Activated naive CD4-positive, alpha-beta T cell treated with Interleukin-2 at 50 U/mL for 16 hours (primary cell): ENCODE data around the gene CRYBA4.

Experiments
- DNase-seq: peaks from one replicate; pipeline ENCODE4 v3.0.0-alpha.2; 2020

CRYBA4 gene

GRCh38 chr22:26631282-26631681 is 9.5 kb downstream of the CRYBA4 start:
- no peak for DNase-seq

DNA sequence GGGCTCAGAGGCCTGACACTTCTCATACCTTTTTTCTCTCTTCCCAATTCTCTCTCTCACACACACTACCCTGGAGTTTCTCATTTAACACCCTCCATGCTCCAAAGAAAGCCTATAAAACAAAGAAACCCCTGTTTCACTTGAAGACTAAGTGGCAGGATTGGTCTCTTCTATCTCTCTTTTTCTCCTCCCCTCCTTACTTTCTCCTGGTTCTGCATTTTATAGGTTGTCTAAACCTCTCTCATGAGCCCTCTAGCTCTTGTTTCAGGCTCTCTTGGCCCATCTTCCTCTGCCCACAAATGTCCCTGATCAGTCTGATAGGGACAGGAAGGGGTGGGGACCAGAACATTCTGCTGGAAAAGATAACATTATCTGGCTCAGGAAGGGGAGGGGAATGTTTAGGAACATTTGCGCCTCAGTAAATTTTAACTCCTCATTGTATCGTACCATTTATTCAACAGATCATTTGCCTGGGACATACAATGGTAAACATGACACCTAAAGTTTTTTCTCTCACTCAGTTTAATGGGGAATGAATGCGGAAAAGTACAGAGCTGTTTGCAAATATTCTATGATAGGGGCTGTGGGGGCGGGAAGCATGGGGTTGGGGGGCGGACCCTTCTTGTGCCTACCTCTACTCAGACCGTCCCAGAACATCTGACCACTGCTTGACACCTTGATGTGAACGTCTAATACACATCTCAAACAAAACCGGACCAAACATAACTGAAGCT is 10.8 kb downstream of the CRYBA4 start:
- no peak for DNase-seq

- DNase-seq, result no peak
Measured at GRCh38 chr22:26634189-26634588, 12.4 kb downstream of the CRYBA4 start.

DNA sequence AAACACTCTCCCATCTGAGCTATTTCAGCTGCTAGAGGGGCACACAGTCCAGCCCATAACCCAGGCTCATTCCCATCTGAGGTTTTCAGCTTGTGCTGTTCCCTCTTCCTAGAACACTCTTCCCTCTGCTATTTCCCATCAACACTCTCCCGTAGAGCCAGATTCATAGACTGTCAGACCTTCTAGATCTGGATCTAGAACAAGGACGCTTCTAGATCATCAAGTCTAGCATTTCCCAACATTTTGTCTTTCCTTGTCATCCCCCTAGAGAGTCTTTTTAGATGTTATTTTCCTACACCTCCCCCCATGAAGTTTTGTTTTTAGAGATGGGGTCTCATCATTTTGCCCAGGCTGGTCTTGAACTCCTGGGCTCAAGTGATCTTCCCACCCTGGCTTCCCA is 13.4 kb downstream of the CRYBA4 start:
- DNase-seq, result no peak

GRCh38 chr22:26636296-26636695 is 14.5 kb downstream of the CRYBA4 start:
- DNase-seq, result no peak

DNA sequence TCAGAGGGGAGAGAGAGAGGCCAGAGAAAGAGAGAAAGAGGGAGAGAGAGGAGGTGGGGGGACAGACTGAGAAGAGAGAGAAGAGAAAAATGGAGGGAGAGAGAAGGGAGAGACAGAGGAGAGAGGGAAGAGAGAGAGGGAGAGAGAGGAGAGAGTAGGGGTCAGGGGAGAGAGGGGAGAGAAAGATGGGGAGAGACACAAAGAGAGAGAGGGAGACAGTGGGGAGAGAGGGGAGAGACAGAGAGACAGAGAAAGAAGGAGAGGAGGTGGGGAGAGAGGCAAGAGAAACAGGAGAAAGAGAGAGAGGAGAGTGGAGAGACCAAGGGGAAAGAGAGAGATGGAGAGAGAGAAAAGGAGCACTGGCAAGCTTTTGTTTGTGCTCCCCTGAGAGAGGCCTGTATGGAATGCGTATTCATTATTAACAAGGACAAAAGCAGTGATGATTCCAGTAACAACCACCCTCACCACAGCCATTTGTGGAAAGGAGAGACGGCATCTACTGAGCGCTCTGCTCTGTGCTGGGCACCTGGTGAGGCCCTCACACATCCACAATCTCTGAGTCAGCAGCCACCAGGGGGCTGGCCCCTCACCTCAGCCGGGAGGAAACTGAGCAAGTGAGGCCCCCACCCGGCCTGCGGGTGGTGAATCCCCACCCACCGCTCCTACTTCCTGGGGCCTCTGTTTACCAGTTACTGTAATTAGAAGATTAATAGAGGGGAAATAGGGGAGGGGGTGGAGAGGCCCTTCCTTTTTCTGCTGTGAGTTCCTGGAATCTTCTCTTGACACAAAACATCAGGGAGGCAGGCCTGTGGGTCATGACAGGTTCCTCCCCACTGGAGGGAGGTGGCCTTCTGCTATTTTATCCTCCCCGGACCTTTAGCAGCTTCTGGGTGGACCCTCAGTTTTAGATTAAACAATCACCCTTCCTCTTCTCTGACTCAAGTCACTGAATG is 21.0 kb downstream of the CRYBA4 start:
- peak; percentile 85 for DNase-seq

GRCh38 chr22:26643418-26644100 is 21.8 kb downstream of the CRYBA4 start:
- no peak for DNase-seq

- DNase-seq, result no peak
Measured at GRCh38 chr22:26646158-26646557, 24.4 kb downstream of the CRYBA4 start.

DNA sequence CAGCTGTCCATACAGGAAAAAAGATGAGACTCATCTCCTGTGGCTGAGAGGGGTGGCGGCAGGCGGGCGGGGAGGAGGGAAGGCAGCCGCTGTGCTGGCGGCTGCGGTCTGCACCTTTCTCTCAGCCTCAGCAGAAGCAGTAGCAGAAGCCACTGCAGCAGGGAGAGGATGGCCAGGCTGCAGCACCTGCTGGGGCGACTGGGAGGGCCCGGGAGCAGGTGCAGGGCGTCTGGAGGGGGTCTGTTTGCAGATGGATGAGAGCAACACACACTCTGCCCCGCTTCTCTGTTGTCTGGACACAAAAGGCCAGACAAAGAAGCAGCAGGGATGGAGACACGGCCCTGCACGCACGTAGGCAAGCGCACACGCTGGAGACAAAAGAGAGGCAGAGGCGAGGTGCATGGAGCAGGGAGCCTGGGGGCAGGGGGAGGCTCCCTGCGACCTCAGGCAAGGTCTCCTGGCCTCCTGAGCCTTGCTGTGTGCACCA is 26.3 kb downstream of the CRYBA4 start:
- DNase-seq, result peak; percentile 40

DNA sequence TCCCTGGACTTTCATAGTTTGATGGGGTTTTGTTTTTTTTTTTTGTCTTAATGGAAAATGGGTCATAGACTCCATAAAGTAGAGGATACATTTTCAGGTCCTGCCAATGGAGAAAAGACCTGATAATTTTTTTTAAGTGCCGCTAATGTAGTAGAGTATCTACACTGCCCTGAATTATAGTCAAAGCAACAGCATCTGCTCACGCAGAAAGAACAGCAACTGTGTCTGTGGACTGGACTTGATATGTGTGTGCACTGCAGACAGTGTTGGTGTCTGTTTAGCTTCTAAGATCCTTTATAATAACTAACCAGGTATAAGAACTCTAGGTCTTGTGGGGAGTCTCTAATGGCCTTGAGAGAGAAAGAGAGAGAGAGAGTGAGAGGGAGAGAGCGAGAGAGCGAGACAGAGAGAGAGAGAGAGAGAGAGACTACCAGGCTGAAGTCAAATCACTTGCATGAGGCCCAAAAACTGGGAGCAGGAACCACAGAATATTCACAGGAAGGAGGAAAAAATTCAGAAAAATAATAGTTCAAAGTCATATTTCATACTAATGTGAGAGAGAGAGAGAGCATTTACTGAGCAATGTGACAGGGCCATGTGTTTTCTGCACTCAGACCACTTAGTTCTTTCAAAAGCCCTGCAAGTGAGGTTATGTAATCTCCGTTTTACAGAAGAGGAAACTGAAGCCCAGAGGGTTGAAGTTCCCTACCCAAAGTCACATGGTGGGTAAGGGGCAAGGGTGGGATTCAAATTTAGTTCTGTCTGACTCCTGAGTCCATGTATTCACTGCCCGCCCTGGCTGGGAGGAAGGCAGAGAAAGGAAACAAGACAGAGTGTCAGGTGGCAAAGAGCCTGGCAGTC is 27.0 kb downstream of the CRYBA4 start:
- no peak for DNase-seq

DNA sequence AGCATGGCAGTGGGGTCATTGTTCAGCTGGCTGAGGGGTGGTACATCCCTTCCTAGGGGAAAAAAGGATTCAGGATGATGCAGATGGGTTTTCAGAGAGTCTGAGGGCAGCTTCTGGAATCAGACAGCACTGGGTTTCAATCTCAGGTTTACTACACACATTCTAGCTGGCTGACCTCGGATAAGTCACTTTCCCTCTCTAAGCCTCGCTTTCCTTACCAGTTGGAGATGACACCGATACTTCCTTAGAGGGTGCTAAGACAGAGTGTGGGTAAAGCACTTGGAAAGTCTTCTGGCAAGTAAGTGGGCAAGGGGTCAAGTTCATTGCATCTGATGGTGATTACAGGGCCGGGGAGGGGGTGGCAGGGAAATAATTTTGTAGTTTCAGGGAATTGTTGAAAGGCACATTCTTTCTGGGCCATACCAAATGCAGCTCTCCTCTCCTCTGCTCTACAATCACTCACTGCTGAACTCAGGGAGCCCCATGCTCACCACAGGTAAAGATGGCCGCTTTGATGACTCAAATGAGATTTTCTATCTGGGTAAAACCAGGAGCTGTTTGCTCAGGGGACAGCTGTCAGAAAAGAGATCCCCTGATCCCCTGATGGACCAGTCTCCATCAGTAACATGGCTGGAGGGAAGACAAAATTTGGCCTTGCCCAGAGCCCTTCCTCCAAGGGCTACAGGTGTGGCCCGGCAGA is 29.1 kb downstream of the CRYBA4 start:
- no peak for DNase-seq

GRCh38 chr22:26651815-26652214 is 30.1 kb downstream of the CRYBA4 start:
- no peak for DNase-seq

- peak; percentile 74 for DNase-seq
Measured at GRCh38 chr22:26656891-26657851, 35.4 kb downstream of the CRYBA4 start, which contains the start of gene MIAT. TSS of gene MIAT (plus strand) at chr22:26657588.

- DNase-seq, result no peak
Measured at GRCh38 chr22:26658161-26658560, 36.4 kb downstream of the CRYBA4 start.

DNA sequence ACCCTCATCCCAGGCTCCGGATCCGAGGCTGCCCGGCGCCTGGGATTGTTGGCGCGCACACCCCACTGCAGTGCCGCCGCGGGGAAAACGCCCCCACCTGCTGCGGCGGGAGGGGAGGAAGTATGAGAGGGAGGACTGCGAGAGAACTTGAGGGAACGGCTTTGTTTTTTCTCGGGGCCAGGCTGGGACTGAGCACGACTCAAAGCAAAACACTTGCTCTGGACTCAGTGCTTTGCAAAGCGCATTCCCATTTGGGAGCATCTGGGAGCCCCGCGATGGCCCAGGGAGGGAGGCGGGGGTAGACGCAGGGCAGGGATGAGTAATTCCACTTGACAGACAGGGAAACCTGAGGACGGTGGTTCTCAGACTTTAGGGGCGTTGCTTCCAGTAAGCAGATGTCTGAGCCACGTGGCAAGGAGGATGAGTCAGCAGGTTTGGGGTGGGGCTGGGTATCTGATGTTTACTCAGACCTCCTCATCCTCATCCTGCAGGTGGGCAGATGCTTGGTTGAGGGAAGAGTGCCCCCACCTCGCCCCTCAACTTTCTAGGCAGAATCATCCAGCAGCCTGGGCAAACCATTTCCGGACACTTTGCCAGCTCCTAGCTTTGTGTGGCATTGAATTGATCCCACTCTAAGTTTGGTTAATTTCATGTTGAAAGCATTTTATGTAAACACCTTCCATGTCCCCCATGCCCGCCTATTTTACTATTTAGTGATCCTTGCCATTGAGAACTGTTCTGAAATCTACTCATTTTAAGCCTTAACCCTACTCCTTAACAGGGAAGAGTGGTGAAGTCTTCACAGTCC is 37.1 kb downstream of the CRYBA4 start:
- peak; percentile 85 for DNase-seq

DNA sequence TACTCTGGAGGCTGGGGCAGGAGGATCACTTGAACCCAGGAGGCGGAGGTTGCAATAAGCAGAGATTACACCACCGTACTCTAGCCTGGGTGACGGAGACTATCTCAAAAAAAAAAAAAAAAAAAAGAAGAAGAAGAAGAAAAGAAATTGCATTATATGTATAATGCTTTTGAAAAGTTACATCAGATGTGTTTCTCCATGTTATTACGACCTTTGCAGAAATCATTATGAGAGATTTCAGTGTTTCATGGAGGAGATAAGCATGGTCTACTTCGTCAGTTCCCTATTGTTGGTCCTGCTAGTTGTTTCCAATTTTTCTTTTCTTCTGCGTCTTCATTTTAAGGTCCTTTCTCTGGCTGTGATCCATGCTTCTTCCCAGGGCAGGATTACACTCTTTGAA is 38.6 kb downstream of the CRYBA4 start:
- no peak for DNase-seq

- no peak for DNase-seq
Measured at GRCh38 chr22:26660961-26661578, 39.3 kb downstream of the CRYBA4 start.

DNA sequence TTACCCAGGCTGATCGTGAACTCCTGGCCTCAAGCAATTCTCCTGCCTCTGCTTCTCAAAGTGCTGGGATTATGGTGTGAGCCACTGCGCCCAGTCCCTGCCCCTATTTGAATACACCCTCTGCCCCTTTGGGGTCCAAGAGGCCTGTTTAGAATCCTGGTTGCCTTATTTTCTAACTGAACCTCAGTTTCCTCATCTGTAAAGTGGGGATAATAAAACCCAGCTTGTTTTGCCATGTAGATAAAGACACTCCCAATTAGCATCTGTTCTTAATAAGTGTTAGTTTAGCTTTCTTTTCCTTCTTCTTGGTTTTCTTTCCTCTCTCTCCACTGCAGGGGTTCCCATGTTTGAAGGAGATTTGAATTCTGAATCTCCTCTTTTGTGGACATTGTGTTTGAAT is 40.4 kb downstream of the CRYBA4 start:
- DNase-seq, result no peak

DNA sequence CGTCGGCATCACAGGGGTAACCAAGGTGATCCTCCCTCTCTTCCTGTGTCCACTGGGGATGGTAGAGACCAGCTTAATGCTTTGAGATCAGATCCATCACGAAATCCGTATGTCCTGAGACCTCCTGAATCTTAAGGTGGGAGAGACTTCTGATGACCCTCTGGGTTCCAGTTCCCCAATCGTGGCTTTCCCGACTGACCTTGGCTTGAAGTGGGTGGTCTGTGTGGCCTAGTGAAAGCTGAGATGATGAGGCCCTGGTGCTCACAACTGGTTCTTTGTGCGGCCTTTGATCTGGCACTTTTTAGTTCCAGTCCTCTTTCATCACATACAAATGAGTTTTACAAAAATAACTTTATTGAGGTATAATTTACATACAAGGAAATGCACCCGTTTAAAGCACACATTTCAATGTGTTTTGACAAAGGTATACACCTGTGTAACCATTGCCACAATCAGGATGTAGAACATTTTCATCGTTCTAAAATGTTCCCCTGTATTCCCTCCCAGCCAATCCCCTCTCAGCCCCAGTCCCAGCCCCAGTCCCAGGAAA is 41.7 kb downstream of the CRYBA4 start:
- no peak for DNase-seq
